Measurements from ENCODE around the gene FMO1.
"Not testable (repeated sequence)": the region's sequence is repeated elsewhere in the genome, so short reads cannot be mapped to it uniquely, and the experiment has no call there.

Gene FMO1

GRCh38 chr1:171221665-171222591 is 26.4 kb upstream of the FMO1 start:
- H3K4me1 Mint-ChIP-seq (ENCODE audit: low read depth): peaks cover 1% of the 10 kb centered on the region
- no peak overlapping the region for H3K4me3 Mint-ChIP-seq
- peaks cover 4% of the 10 kb centered on the region for H3K27me3 Mint-ChIP-seq (ENCODE audit: low read depth)
- no peak overlapping the region for H3K27ac Mint-ChIP-seq
- no peaks in the 10 kb centered on the region for H3K36me3 Mint-ChIP-seq (ENCODE audit: low read depth)
- H3K9me3 Mint-ChIP-seq: no peaks in the 10 kb centered on the region

GRCh38 chr1:171222936-171223335 is 25.4 kb upstream of the FMO1 start:
- H3K36me3 Mint-ChIP-seq (ENCODE audit: low read depth): no peaks in the 10 kb centered on the region
- H3K9me3 Mint-ChIP-seq: no peaks in the 10 kb centered on the region
- peaks cover 1% of the 10 kb centered on the region for H3K4me1 Mint-ChIP-seq (ENCODE audit: low read depth)
- no peak overlapping the region for H3K4me3 Mint-ChIP-seq
- H3K27me3 Mint-ChIP-seq (ENCODE audit: low read depth): peaks cover 4% of the 10 kb centered on the region
- H3K27ac Mint-ChIP-seq: no peak overlapping the region

DNA sequence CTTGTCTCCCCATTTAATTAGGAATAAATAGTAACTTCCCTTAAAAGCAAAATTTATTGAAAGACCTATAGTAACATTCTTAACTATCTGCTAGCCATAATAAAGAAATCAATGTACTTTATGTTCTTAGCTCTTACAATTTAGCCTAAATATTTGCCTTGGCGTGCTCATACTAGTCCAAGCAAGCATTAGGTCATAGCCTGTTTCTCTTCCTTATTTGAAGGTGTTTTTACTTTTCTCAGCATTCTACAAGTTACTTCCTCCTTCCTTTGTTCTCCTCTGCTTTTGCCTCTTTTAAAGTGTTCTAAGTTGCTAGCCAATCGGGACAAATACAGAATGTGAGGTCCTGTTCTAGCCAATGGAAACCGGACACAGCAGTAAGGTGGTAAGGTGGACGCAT is 24.0 kb upstream of the FMO1 start:
- H3K36me3 Mint-ChIP-seq (ENCODE audit: low read depth); H3K27me3 Mint-ChIP-seq (ENCODE audit: low read depth); H3K9me3 Mint-ChIP-seq; H3K27ac Mint-ChIP-seq; H3K4me1 Mint-ChIP-seq (ENCODE audit: low read depth); H3K4me3 Mint-ChIP-seq: not testable (repeated sequence)

DNA sequence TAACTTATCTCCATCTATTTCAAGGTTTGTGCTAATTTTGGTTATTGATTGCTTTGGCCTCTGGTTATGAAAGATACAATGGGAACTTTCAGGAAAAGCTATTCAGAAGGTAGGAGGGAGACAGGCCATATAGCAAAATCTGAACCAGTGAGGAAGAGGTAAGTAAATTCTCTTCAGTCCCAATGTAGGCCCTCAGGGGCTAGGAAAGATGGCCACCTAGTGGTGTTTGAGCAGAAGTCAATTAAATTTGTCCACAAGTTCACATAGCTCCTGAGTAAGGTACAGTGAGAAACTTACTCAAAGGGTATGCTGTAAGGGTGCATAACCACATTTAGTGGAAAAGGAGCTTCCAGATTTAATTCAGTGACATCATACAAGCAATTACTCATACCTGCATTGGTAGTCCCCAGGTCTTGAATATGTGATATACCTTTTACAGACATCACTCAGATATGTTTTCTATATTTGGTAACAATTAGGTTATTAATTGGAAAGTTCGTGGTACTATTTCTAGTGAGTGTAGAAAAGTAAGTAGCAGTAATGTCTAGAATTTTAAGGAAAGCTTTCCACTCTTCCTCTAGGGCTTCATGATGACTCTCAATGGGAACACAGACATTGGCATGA is 21.4 kb upstream of the FMO1 start:
- no peak overlapping the region for H3K27ac Mint-ChIP-seq
- H3K4me1 Mint-ChIP-seq (ENCODE audit: low read depth): peaks cover under 1% of the 10 kb centered on the region

GRCh38 chr1:171231326-171231725 is 17.0 kb upstream of the FMO1 start:
- no peaks in the 10 kb centered on the region for H3K4me1 Mint-ChIP-seq (ENCODE audit: low read depth)
- no peak overlapping the region for H3K4me3 Mint-ChIP-seq

More for the DNA sequence above, 21.4 kb upstream of the FMO1 start:
- Mint-ChIP-seq H3K36me3 (ENCODE audit: low read depth) (no peaks in the 10 kb centered on the region), H3K9me3 (no peaks in the 10 kb centered on the region), H3K4me3 (no peak overlapping the region), H3K27me3 (ENCODE audit: low read depth) (peaks cover 7% of the 10 kb centered on the region)

DNA sequence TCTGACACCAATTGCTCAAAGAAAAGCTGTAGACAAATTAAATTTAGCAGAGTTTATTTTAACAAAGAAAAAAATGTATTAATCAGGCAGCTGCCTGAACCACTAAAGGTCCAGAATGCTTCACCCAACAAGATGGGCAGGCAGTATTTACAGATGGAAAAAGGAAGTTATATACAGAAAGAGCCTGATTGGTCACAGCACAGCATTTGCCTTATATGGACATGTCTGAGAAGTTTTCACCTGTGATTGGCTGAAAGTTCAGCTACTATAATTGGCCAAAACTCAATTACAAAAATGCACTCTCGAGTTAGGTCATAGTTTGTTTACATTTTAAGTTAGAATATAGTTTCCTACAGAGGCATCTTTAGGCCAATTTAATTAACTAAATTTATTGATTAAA is 15.1 kb upstream of the FMO1 start:
- Mint-ChIP-seq H3K27ac (no peak overlapping the region), H3K4me1 (ENCODE audit: low read depth) (no peaks in the 10 kb centered on the region), H3K27me3 (ENCODE audit: low read depth) (peaks cover 7% of the 10 kb centered on the region), H3K4me3 (no peak overlapping the region), H3K9me3 (no peaks in the 10 kb centered on the region), H3K36me3 (ENCODE audit: low read depth) (no peaks in the 10 kb centered on the region)

More at GRCh38 chr1:171231326-171231725, 17.0 kb upstream of the FMO1 start:
- Mint-ChIP-seq H3K36me3 (ENCODE audit: low read depth) (no peaks in the 10 kb centered on the region), H3K27me3 (ENCODE audit: low read depth) (peaks cover 7% of the 10 kb centered on the region), H3K9me3 (no peaks in the 10 kb centered on the region), H3K27ac (no peak overlapping the region)

DNA sequence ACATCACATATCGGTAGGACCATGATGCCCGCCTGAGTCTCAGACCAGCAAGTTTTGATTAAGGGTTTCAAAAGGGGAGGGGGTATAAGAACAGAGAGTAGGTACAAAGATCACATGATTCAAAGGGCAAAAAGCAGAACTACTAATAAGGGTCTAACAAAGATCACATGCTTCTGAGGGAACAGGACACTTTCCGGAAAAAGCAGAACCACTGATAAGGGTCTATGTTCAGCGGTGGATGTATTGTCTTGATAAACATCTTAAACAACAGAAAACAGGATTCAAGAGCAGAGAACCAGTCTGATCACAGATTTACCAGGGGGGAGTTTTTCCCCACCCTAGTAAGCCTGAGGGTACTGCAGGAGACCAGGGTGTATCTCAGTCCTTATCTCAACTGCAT is 12.1 kb upstream of the FMO1 start:
- H3K4me3 Mint-ChIP-seq; H3K27ac Mint-ChIP-seq; H3K4me1 Mint-ChIP-seq (ENCODE audit: low read depth); H3K36me3 Mint-ChIP-seq (ENCODE audit: low read depth); H3K9me3 Mint-ChIP-seq: not testable (repeated sequence)
- H3K27me3 Mint-ChIP-seq (ENCODE audit: low read depth): peaks cover 19% of the 10 kb centered on the region

DNA sequence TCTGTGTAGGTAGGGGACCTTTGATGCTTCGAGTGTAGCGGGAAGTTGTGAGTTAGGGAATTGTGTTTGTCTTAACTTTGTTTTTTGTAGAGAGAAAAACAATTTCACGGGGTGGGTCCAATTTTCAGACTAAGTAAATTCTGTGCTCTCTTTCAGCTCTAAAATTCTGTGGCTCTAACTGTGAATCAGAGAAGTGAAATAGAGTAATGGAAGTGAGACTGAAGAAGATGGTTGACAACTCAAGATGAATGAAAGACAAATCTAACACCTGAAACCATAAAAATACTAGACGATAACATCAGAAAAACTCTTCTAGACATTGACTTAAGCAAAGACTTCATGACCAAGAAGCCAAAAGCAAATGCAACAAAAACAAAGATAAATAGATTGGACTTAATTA is 4.4 kb upstream of the FMO1 start:
- no peak overlapping the region for H3K4me3 Mint-ChIP-seq

GRCh38 chr1:171245458-171246064 is 2.7 kb upstream of the FMO1 start:
- Mint-ChIP-seq H3K4me3 (no peak overlapping the region), H3K36me3 (ENCODE audit: low read depth) (no peaks in the 10 kb centered on the region), H3K27ac (no peak overlapping the region), H3K4me1 (ENCODE audit: low read depth) (no peaks in the 10 kb centered on the region), H3K27me3 (ENCODE audit: low read depth) (peaks cover 34% of the 10 kb centered on the region), H3K9me3 (no peaks in the 10 kb centered on the region)

More for the DNA sequence above, 4.4 kb upstream of the FMO1 start:
- H3K27ac Mint-ChIP-seq: no peak overlapping the region
- H3K4me1 Mint-ChIP-seq (ENCODE audit: low read depth): no peaks in the 10 kb centered on the region
- H3K36me3 Mint-ChIP-seq (ENCODE audit: low read depth): no peaks in the 10 kb centered on the region
- peaks cover 8% of the 10 kb centered on the region for H3K9me3 Mint-ChIP-seq
- H3K27me3 Mint-ChIP-seq (ENCODE audit: low read depth): peaks cover 37% of the 10 kb centered on the region

GRCh38 chr1:171247501-171247900 is 793 bp upstream of the FMO1 start:
- H3K4me1 Mint-ChIP-seq (ENCODE audit: low read depth): peaks cover 8% of the 10 kb centered on the region

DNA sequence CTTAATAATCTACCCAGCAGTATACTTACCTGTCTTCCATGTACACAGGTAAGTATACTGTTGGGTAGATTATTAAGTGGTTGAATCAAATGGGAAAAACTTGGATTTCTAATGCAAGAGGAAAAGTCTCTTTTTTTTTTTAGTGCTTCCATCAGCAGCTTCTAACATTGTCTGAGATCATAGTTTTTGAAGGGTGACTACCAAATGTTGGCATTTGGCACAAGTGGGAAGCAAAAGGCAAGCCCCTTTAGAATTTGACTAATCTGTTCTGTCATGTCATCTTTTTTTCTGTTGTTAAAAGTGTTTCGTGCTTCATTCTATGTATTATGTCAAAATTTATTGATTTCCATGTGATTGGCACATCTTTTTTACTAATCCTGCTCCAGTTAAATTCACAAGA is 547 bp downstream of the FMO1 start:
- Mint-ChIP-seq H3K27me3 (ENCODE audit: low read depth) (peaks cover 42% of the 10 kb centered on the region), H3K36me3 (ENCODE audit: low read depth) (no peaks in the 10 kb centered on the region), H3K4me3 (no peak overlapping the region)

More at GRCh38 chr1:171247501-171247900, 793 bp upstream of the FMO1 start:
- H3K27ac Mint-ChIP-seq: no peak overlapping the region
- no peak overlapping the region for H3K4me3 Mint-ChIP-seq
- no peaks in the 10 kb centered on the region for H3K36me3 Mint-ChIP-seq (ENCODE audit: low read depth)
- H3K9me3 Mint-ChIP-seq: no peaks in the 10 kb centered on the region
- peaks cover 42% of the 10 kb centered on the region for H3K27me3 Mint-ChIP-seq (ENCODE audit: low read depth)

DNA sequence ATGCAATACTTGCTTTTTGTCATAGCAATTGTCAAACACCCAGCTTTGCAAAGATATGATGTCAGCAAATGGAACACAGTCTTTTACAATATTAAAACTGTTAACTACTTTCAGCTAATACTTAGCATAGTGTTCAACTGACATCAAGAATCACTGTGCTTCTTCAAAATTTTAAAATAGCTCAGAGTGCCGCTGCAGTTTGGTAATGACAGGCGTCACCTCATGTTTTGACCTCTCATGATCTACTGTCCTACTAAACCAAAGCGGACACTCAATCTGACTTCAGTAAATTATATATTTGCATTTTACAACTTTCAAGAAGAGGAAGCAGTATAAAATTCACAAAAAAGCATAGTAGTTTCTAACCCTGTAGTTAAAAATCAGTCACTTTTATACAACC is 2.0 kb downstream of the FMO1 start:
- H3K4me3 Mint-ChIP-seq: no peak overlapping the region
- peaks cover 9% of the 10 kb centered on the region for H3K4me1 Mint-ChIP-seq (ENCODE audit: low read depth)
- peaks cover 38% of the 10 kb centered on the region for H3K27me3 Mint-ChIP-seq (ENCODE audit: low read depth)
- no peaks in the 10 kb centered on the region for H3K9me3 Mint-ChIP-seq
- H3K36me3 Mint-ChIP-seq (ENCODE audit: low read depth): no peaks in the 10 kb centered on the region
- no peak overlapping the region for H3K27ac Mint-ChIP-seq

More for the DNA sequence above, 547 bp downstream of the FMO1 start:
- Mint-ChIP-seq H3K27ac (no peak overlapping the region), H3K9me3 (no peaks in the 10 kb centered on the region), H3K4me1 (ENCODE audit: low read depth) (peaks cover 9% of the 10 kb centered on the region)

- H3K36me3 Mint-ChIP-seq (ENCODE audit: low read depth): no peaks in the 10 kb centered on the region
- H3K27ac Mint-ChIP-seq: no peak overlapping the region
- peak overlapping the region; percentile 82 for H3K4me3 Mint-ChIP-seq
- peaks cover 9% of the 10 kb centered on the region for H3K4me1 Mint-ChIP-seq (ENCODE audit: low read depth)
- H3K27me3 Mint-ChIP-seq (ENCODE audit: low read depth): peaks cover 42% of the 10 kb centered on the region
- no peaks in the 10 kb centered on the region for H3K9me3 Mint-ChIP-seq
These were observed 3.0 kb downstream of the FMO1 start for GRCh38 chr1:171251042-171251951.

DNA sequence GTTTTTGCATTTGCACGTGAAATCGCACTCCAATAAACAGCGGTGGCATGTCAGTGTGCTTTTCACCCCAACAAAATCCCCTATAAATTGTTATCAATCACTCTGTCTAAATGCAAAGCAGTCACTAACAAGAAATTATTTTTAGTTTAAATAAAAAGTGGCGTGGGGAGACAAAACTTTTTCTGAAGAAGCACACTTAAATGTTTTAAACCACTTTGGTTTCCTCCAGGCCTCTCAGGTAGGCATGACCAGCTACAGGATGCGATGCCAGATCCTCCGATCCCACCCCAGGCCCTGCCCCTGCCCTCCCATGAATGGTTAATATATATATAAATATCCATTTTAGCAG is 3.6 kb downstream of the FMO1 start:
- Mint-ChIP-seq H3K27ac (no peak overlapping the region), H3K9me3 (no peaks in the 10 kb centered on the region), H3K4me1 (ENCODE audit: low read depth) (peaks cover 9% of the 10 kb centered on the region), H3K27me3 (ENCODE audit: low read depth) (peaks cover 42% of the 10 kb centered on the region), H3K4me3 (no peak overlapping the region), H3K36me3 (ENCODE audit: low read depth) (no peaks in the 10 kb centered on the region)
